ENCODE data around the gene TTC39B.
"Not testable (repeated sequence)": the region's sequence is repeated elsewhere in the genome, so short reads cannot be mapped to it uniquely, and the experiment has no call there.

The TTC39B gene

DNA sequence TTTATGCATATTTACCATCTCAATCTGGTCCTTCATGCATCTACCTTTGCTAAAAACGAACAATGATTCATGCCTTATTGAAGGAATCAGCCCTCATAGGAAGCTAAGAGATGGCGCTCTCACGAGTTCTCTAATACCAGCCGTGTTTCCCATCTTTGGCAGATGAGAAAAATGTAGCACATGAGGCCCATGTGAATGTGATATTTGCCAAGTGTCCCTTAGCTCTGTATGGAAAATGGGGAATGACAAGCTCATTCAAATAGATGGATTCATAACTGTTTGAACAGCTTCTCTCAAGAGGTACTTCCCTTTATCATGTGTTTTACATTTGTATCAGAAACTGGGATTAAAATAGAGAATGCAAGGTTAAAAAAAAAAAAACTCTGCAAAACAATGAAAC is 66.1 kb downstream of the TTC39B start:
- Mint-ChIP-seq H3K4me1 (peaks cover 21% of the 10 kb centered on the region), H3K36me3 (ENCODE audit: low read depth) (peaks cover 23% of the 10 kb centered on the region), H3K4me3 (no peak overlapping the region), H3K27ac (peak overlapping the region in 1 of 3 experiments; percentile 74), H3K27me3 (ENCODE audit: low read depth) (no peaks in the 10 kb centered on the region), H3K9me3 (peaks cover 27% of the 10 kb centered on the region)
- TF ChIP-seq, protein P1, sequence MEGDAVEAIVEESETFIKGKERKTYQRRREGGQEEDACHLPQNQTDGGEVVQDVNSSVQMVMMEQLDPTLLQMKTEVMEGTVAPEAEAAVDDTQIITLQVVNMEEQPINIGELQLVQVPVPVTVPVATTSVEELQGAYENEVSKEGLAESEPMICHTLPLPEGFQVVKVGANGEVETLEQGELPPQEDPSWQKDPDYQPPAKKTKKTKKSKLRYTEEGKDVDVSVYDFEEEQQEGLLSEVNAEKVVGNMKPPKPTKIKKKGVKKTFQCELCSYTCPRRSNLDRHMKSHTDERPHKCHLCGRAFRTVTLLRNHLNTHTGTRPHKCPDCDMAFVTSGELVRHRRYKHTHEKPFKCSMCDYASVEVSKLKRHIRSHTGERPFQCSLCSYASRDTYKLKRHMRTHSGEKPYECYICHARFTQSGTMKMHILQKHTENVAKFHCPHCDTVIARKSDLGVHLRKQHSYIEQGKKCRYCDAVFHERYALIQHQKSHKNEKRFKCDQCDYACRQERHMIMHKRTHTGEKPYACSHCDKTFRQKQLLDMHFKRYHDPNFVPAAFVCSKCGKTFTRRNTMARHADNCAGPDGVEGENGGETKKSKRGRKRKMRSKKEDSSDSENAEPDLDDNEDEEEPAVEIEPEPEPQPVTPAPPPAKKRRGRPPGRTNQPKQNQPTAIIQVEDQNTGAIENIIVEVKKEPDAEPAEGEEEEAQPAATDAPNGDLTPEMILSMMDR (IDR thresholded peaks at IDR 0.05; ENCODE audit: unreplicated experiment in 3 of 3), result no peak

DNA sequence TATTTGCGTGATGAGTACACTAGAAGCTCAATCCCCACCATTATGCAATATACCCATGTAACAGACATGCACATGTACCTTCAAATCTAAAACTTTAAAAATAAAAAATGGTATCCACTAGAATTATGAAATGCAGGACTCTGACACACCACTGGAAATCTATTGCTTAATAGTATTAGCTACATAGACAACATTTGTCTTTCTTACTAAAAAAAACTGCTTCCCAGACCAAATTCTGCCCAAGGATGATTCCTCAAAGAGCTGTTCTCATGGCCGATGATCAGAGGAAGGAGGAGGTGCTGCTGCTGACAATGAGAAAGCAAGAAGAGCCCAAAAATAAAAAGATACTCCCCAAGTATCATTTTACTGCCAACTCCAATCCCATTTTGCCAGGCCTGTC is 67.2 kb downstream of the TTC39B start:
- Mint-ChIP-seq H3K27ac (peak overlapping the region in 2 of 3 experiments; percentile 35 to 74), H3K4me3 (no peak overlapping the region), H3K27me3 (ENCODE audit: low read depth) (no peaks in the 10 kb centered on the region), H3K36me3 (ENCODE audit: low read depth) (peaks cover 31% of the 10 kb centered on the region), H3K4me1 (peaks cover 16% of the 10 kb centered on the region), H3K9me3 (peaks cover 36% of the 10 kb centered on the region)
- TF ChIP-seq, protein P1 (IDR thresholded peaks at IDR 0.05; ENCODE audit: unreplicated experiment in 3 of 3), result no peak

DNA sequence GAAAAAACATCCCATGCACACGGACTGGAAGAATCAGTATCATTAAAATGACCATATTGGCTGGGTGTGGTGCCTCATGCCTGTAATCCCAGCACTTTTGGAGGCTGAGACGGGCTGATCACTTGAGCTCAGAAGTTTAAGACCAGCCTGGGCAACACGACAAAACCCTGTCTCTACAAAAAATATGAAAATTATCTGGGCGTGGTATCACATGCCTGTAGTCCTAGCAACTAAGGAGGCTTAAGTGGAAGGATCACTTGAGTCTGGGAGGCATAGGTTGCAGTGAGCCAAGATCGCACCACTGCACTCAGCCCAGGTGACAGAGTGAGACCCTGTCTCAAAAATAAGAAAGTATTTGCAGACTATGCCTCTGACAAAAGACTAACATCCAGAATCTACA is 68.4 kb downstream of the TTC39B start:
- H3K27ac Mint-ChIP-seq, result no peak overlapping the region
- peaks cover 31% of the 10 kb centered on the region for H3K36me3 Mint-ChIP-seq (ENCODE audit: low read depth)
- TF ChIP-seq, protein P1 (IDR thresholded peaks at IDR 0.05; ENCODE audit: unreplicated experiment in 3 of 3), result no peak
- H3K27me3 Mint-ChIP-seq (ENCODE audit: low read depth), result no peaks in the 10 kb centered on the region
- no peak overlapping the region for H3K4me3 Mint-ChIP-seq
- peaks cover 36% of the 10 kb centered on the region for H3K9me3 Mint-ChIP-seq
- peaks cover 6% of the 10 kb centered on the region for H3K4me1 Mint-ChIP-seq

DNA sequence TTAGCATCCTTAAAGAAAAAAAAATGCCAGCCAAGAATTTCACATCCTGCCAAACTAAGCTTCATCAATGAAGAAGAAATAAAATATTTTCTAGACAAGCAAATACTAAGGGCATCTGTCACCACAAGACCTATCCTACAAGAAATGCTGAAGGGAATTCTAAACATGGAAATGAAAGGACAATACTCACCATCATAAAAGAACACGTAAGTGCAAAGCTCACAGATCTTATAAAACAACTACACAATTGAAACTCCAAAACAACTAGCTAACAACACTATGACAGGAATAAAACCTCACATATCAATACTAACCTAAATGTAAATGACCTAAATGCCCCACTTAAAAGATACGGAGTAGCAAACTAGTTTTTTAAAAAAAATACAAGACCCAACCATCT is 71.4 kb downstream of the TTC39B start:
- Mint-ChIP-seq H3K36me3 (ENCODE audit: low read depth) (peaks cover 44% of the 10 kb centered on the region), H3K9me3 (peaks cover 46% of the 10 kb centered on the region), H3K27me3 (ENCODE audit: low read depth) (no peaks in the 10 kb centered on the region), H3K4me1 (peaks cover 3% of the 10 kb centered on the region), H3K4me3 (no peak overlapping the region), H3K27ac (no peak overlapping the region)
- TF ChIP-seq, protein P1 (IDR thresholded peaks at IDR 0.05; ENCODE audit: unreplicated experiment in 3 of 3), result no peak

DNA sequence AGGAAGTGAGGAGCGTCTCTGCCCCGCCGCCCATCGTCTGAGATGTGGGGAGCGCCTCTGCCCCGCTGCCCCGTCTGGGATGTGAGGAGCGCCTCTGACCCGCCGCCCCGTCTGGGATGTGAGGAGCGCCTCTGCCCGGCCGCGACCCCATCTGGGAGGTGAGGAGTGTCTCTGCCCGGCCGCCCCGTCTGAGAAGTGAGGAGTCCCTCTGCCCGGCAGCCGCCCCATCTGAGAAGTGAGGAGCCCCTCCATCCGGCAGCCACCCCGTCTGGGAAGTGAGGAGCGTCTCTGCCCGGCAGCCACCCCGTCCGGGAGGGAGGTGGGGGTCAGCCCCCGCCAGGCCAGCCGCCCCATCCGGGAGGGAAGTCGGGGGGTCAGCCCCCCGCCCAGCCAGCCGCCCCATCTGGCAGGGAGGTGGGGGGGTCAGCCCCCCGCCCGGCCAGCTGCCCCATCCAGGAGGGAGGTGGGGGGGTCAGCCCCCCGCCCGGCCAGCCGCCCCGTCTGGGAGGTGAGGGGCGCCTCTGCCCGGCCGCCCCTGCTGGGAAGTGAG is 73.0 kb downstream of the TTC39B start:
- not testable (repeated sequence) for H3K4me3 Mint-ChIP-seq; H3K27me3 Mint-ChIP-seq (ENCODE audit: low read depth); H3K4me1 Mint-ChIP-seq; H3K27ac Mint-ChIP-seq
- Mint-ChIP-seq H3K9me3 (peaks cover 46% of the 10 kb centered on the region), H3K36me3 (ENCODE audit: low read depth) (peaks cover 44% of the 10 kb centered on the region)

DNA sequence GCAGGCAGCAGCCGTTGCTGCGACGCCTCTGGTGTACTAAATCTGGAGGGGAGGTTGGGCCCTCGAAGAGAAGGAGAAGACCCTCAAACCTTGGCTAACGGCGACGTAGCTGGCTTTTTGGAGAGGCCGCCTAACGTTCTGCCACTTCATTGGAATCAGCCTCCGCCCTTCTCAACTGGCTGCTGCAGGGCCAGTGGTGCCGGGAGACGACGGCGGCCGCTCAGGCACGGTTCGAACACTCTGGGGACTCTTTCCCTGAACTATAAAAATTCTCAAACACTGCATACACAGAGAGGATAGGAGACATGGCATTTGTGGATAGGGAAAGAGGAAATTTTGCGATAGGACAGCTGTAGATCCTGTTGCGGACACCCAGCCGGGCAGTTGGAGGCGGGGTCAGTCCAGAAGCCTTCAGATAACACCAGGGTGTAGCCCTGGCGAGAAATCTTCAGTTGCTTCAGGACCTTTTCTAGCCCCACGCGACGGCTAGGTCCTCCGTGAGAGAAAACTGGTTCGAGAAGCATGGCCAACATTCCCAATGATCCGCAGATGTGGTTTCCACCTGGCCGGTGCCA is 74.2 kb downstream of the TTC39B start:
- not testable (repeated sequence) for H3K27ac Mint-ChIP-seq; H3K4me3 Mint-ChIP-seq; H3K4me1 Mint-ChIP-seq; H3K27me3 Mint-ChIP-seq (ENCODE audit: low read depth)
- Mint-ChIP-seq H3K9me3 (peaks cover 35% of the 10 kb centered on the region), H3K36me3 (ENCODE audit: low read depth) (peaks cover 38% of the 10 kb centered on the region)

Data from nephron (organoid).